CD4-positive, alpha-beta T cell treated with Interleukin-17A for 1 hour (primary cell): ENCODE results near the gene TOR1AIP1.
"Not testable (repeated sequence)": the region's sequence is repeated elsewhere in the genome, so short reads cannot be mapped to it uniquely, and the experiment has no call there.

Experiments
- DNase-seq: peaks from one replicate; pipeline ENCODE4 v3.0.0-alpha.2; 2020

TOR1AIP1 gene

DNA sequence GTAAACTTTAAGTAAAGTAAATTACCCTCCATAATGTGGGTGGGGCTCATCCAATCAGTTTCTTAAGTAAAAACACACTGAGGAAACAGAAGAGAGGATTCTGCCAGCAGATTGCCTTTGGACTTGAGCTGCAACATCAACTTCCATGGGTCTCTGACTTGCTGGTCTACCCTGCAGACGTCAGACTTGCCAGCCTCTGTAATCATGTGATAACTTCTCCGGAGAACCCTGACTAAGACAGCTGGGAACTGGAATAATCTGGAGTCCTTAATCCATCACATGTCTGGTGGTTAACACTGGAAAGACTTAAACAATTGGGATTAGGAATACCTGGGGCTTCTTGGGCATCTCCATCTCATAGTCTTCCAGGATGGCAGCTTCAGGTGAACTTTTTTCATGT, 59.4 kb downstream of the TOR1AIP1 start:
- no peak for DNase-seq

DNA sequence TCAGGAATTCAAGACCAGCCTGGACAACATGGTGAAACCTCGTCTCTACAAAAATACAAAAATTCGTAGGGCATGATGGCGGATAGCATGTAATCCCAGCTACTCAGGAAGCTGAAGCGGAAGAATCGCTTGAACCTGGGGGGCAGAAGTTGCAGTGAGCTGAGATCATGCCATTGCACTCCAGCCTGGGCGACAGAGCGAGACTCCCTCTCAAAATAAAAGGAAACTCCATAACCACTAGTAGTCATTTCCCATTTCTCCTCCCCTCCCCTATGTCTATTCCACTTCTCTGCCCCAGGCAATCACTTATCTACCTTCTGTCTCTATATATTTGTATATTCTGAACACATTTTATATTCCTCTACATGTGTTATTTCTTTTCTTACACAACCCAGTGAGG, 68.6 kb downstream of the TOR1AIP1 start:
- no peak for DNase-seq

DNA sequence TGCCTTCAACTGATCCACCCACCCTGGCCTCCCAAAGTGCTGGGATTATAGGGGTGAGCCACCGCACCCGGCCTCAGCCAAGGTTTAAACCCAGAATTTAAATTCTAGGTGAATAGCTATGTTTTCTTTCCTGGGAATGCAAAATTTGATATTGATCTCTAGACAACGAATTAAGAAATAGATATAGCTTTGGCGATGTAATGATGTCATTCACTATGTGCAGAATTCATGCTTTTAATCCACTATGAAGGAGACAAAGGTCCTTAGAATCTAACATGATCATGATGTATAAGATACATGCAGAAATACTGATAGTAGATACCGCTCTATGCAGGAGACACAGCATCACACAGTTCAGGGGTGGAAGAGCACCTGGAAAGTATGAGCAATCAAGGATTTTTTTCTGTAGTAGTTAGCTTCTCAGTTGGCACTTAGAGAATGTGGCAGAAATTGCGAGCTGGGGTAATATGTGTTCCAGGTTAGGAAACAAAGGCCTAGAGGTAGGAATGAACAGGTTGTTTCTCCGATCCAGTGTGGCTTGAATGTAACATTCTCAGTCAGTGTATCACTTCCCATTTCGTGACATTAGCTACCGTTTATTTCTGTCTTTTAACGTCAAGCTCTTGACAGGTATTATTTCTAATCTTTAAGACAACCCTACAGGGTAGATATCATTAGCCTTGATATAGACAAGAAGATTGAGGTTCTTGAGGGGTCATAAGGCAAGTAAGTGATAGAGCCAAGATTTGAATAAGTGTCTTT, 69.5 kb downstream of the TOR1AIP1 start:
- no peak for DNase-seq

DNA sequence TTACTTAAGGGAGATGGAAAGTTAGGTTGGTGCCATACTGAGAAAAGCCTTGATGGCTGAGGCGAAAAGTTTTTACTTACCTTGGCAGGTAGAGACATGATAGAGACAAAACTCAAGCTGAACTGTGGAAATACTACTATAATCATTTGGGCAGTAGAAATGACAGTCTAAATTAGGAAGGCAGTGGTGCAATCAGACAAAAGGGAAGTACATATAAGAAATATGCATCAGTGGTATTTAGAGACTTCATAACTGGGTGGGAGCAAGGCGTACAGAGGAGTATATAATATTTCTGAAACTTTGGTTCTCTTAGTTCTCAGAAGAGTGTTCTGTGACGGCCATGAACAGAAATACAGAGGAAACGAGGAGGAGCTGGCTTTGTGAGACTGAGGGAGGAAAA, 70.1 kb downstream of the TOR1AIP1 start:
- no peak for DNase-seq

DNA sequence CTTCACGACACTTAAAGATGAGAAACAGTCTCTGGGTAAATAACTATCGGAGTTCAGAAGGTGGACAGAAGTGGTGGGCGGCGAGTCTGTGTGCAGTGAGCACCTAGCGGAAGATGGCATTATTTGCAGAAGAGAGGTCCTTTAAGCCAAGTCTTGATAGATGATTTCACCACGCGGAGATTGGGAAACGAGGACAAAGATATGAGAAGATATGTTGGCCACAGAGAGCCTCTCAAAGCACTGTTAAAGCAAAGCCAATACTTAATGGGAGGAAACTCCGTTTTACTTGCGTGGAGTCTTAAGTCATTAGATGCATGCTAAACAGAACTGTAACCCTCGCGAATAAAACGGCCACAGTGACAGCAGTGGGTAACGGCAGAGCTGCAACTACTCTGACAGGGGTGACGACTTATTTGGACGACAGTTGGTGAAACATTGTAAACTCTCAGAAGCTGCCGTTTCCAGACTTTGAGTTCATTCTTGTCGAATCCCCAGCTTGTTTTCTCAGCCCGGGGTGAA, 71.9 kb downstream of the TOR1AIP1 start:
- DNase-seq, result peak; percentile 62

DNA sequence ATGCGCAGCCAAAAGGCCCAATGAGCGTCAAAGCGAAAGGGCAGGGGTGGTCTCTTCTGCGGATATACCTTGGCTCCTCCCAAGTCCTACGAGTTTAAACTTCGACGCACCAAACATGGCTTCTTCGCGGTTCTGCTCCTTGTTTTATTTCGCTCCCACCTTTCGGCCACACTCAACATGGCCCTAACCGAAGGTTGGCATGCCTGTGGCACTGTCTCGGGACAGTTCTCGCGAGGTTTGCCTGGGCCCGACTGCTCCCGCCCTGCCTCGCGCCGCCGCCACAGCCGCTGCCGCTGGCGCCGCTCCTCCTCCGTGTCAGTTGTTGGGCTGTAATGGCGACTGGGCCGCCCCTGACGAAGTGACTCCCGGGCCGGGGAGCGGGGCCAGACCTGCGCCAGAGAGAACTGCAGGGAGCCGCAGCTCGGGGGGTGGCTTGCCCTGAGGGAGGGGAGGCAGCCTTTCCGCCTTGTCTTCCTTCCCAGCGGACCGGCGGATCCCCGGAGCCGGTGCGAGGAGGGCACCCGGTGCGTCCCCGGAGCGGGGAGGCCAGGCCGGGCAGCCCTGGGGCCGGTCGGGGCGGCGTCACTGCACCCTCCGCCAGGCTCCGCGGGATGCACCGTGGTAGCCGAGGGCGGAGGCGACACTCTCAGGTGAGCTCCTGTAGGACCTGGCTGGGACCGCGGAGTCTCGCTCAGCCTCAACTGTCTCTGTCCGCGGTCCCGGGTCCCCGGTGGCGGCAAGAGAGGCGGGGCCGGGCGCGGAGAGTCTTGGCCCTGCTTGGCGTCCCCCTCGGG, 72.6 kb downstream of the TOR1AIP1 start, which contains the start of gene CEP350:
CEP350 (plus strand) TSS at position 318 of the 794 bp plus-strand sequence. CDS start 31,372 bp downstream, outside the sequence.
- DNase-seq, result peak; percentile 99

DNA sequence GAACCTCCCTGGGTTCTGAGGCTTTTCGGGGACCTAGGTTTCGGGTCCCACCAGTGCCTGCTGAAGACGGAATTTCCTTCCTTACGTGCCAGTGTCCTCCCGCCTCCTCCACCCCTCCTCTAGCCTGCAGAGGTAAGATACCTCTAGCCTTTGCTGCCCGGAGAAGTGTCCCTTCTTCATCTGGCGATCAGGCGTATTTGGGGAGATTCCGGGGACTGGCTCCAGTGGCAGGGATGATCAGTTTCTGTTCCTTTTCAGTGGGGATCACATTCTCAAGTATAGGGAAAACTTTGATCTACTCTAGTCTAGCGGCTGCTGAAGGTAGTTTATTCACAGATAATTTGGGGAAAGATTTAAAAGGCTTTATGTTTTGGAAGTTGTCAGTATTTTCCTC, 73.2 kb downstream of the TOR1AIP1 start:
- no peak for DNase-seq

DNA sequence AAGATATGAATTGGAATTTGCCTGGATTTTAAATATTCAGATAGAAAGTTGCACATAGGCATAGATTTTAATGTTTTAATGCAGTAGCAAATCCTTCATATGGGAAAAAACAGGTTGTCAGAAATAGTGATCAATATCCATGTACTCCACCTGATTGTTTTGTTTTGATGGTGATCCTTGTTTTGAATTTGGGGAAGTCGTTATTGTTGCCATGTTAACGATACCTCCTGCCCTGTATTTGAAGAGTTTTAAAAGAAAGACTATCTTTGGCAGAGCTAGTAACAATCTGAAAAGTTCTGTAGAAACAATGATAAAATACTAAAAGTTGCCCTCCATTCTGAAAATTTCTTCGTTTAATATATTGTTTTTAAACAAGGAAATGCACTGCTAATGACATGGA, 73.6 kb downstream of the TOR1AIP1 start:
- no peak for DNase-seq

DNA sequence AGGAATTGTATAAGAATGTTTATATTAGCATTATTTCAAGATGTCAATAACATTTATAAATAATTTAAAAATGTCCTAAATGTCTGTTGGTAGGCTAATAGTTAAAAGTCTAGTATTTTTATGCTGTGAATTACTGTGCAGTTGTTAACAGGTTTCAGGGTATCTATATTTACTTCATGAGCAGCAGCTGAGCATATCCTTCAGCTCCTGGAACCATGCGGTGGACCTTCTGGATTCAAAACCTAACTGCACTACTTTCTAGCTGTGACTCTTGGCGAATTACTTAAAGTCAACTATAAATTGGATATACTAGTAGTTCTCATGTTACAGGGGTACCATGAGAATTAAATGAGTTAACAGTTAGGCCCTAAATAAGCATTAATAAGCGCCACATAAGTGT, 76.3 kb downstream of the TOR1AIP1 start:
- no peak for DNase-seq

DNA sequence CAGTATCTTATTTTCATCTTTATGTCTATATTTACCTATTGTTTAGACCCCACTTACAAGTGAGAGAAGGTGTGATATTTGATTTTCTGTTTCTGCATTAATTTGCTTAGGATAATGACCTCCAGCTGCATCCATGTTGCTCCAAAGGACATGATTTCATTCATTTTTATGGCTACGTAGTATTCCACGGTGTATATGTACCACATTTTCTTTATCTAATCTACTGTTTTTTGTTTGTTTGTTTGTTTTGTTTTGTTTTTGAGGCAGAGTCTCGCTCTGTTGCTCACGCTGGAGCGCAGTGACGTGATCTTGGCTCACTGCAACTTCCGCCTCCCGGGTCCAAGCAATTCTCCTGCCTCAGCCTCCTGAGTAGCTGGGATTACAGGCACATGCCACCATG, 80.1 kb downstream of the TOR1AIP1 start:
- DNase-seq, result not testable (repeated sequence)

DNA sequence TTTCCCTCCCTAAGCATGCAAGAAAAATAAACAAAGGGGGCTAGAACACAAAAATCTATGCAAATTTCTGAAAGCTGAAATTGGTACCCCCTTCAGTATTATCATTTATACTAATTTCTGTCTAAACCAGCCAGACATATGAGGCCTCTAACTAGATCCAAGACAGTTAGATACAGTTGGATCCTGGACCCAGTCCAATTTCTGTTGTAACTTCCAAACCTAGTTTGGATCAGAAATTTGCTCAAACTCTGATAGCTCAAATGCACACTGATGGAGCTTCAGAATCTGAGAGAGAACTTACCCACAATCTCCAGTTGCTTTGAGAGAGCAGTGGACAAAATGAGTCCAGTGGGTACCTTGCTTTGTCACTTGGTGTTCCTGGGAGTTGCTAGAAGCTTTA, 84.5 kb downstream of the TOR1AIP1 start:
- DNase-seq, result no peak

DNA sequence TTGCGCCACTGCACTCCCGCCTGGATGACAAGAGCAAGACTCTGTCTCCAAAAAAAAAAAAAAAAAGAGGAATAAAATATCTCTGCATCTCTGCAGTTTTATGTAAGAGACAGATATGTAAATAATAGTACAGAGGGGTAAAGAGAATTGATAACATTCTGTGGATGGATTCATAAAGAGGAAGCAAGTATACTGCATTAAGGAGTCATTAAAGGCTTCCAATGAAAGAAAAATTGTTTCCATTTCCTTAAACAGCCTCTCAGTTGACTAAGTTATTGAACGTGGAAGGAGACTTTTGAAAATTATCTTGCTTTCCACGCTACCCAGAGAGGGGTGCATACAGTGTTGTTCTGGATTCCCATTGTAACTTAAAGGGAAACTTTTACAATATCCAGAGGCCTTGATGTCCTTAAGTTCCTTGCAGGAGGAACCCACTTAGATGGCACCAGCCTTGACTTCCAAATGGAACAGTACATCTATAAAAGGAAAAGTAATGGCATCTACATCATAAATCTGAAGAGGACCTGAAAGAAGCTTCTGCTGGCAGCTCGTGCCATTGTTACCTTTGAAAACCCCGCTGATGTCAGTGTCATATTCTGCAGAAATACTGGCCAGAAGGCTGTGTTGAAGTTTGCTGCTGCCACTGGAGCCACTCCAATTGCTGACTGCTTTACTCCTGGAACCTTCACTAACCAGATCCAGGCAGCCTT, 86.4 kb downstream of the TOR1AIP1 start:
- DNase-seq, result no peak

DNA sequence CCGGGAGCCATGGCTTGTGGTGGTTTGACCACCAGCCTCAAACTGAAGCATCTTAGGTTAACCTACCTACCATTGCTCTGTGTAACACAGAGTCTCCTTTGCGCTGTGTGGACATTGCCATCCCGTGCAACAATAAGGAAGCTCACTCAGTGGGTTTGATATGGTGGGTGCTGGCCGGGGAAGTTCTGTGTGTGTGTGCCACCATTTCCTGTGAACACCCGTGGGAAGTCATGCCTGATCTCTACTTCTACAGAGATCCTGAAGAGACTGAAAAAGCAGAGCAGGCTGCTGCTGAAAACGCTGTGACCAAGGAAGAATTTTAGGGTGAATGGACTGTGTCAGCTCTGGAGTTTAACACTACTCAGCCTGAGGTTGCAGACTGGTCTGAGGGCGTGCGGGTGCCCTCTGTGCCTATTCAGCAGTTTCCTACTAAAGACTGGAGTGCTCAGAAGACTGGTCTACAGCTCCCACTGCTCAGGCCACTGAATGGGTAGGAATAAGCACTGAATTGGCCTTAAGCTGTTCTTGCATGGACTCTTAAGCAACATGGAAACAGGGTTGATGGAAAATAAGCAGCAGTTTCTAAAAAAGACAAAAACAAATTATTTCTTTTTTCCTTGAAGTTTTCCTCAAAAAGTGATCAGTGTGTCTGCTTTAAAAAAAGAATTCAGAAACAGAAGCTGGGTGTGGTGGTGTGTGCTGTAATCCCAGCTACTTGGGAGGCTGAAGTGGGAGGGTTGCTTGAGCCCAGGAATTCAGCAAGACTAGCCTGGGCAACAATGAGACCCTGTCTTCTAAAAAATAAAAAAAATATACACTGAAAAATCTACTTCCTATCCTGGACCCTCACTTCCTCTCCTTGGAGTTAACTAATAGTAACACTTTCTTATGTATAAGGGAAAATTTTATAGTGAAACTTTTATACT, 87.2 kb downstream of the TOR1AIP1 start:
- DNase-seq, result no peak
